Iris pigment epithelial cell (primary cell): ENCODE results near the gene GINS2.

ENCODE experiments used
- DNase-seq: peaks from one replicate; pipeline ENCODE4 v3.0.0-alpha.2; 2011; ENCODE audit warnings: low read depth

GINS2 gene

GRCh38 chr16:85654251-85655095 is 34.3 kb downstream of the GINS2 start:
- DNase-seq, result no peak

GRCh38 chr16:85653290-85653891 is 35.4 kb downstream of the GINS2 start:
- peak; percentile 8 for DNase-seq

GRCh38 chr16:85652431-85653221 is 36.1 kb downstream of the GINS2 start:
- peak; percentile 74 for DNase-seq

GRCh38 chr16:85651629-85652430 is 36.9 kb downstream of the GINS2 start:
- DNase-seq, result no peak

- peak; percentile 18 for DNase-seq
Measured at GRCh38 chr16:85650844-85651628, 37.7 kb downstream of the GINS2 start.

GRCh38 chr16:85650135-85650843 is 38.5 kb downstream of the GINS2 start:
- no peak for DNase-seq

GRCh38 chr16:85649411-85650134 is 39.2 kb downstream of the GINS2 start:
- DNase-seq, result no peak

- no peak for DNase-seq
Measured at GRCh38 chr16:85648805-85649204, 39.9 kb downstream of the GINS2 start.

GRCh38 chr16:85648070-85648714 is 40.6 kb downstream of the GINS2 start:
- DNase-seq, result no peak

- DNase-seq, result no peak
Measured at GRCh38 chr16:85646976-85647375, 41.8 kb downstream of the GINS2 start.

GRCh38 chr16:85646358-85646907 is 42.3 kb downstream of the GINS2 start:
- no peak for DNase-seq

GRCh38 chr16:85645021-85645589 is 43.6 kb downstream of the GINS2 start:
- no peak for DNase-seq

GRCh38 chr16:85644093-85644712 is 44.6 kb downstream of the GINS2 start:
- DNase-seq, result no peak

- no peak for DNase-seq
Measured at GRCh38 chr16:85643631-85644030, 45.1 kb downstream of the GINS2 start.

- no peak for DNase-seq
Measured at GRCh38 chr16:85642762-85643358, 45.9 kb downstream of the GINS2 start.

- DNase-seq, result peak; percentile 7
Measured at GRCh38 chr16:85641776-85642176, 47.0 kb downstream of the GINS2 start.

GRCh38 chr16:85641305-85641704 is 47.4 kb downstream of the GINS2 start:
- no peak for DNase-seq

GRCh38 chr16:85640585-85640984 is 48.2 kb downstream of the GINS2 start:
- no peak for DNase-seq
